ENCODE results near the gene FAM120A.

- TF ChIP-seq, protein P1, sequence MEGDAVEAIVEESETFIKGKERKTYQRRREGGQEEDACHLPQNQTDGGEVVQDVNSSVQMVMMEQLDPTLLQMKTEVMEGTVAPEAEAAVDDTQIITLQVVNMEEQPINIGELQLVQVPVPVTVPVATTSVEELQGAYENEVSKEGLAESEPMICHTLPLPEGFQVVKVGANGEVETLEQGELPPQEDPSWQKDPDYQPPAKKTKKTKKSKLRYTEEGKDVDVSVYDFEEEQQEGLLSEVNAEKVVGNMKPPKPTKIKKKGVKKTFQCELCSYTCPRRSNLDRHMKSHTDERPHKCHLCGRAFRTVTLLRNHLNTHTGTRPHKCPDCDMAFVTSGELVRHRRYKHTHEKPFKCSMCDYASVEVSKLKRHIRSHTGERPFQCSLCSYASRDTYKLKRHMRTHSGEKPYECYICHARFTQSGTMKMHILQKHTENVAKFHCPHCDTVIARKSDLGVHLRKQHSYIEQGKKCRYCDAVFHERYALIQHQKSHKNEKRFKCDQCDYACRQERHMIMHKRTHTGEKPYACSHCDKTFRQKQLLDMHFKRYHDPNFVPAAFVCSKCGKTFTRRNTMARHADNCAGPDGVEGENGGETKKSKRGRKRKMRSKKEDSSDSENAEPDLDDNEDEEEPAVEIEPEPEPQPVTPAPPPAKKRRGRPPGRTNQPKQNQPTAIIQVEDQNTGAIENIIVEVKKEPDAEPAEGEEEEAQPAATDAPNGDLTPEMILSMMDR (IDR thresholded peaks at IDR 0.05): no peak
- TF ChIP-seq EP300 (IDR thresholded peaks at IDR 0.05): no peak
- TF ChIP-seq POLR2AphosphoS5 (IDR thresholded peaks at IDR 0.05): no peak
These were observed 162.3 kb downstream of the FAM120A start for GRCh38 chr9:93613791-93614190.

Data from esophagus muscularis mucosa (tissue), 4 donors.